GM12878 (cell line): Measurements from ENCODE around the gene NXPE4. TPM values are rescaled to one million over a fixed set of nuclear protein-coding genes. Genes with fewer than 3 reads are reported as not detected.

Source experiments
- ATAC-seq: fragments of 200-7000 bp; cut with Tn5 transposase; 3 replicates; pipeline ENCODE4 v1.9.1; 2020; ENCODE audit warnings: mild to moderate bottlenecking, moderate library complexity
- BruUV-seq: library from RNA; stranded (reverse); fragments of 400-500 nt; replicated peaks from 2 replicates; lab custom pipeline; 2021; lab: Mats Ljungman, UMichigan
- CTCF ChIA-PET: fragments of 300-600 bp; sonication (Branson Sonifier 250); formaldehyde crosslinking; extraction: SDS; loops from one replicate; lab custom pipeline; 2021; ENCODE audit warnings: inconsistent platforms; lab: Yijun Ruan, JAX
- POLR2A ChIA-PET: fragments of 350-600 bp; formaldehyde crosslinking; extraction: SDS; loops from one replicate; lab custom pipeline; 2021; ENCODE audit warnings: inconsistent platforms; lab: Charles Lee
- RAD21 ChIA-PET: fragments of 300-600 bp; sonication (Branson Sonifier 250); formaldehyde crosslinking; loops from one replicate; lab custom pipeline; 2023; ENCODE audit warnings: antibody characterized with exemption; ENCODE audit not compliant: unreplicated experiment; lab: Charles Lee
- SMC1A ChIA-PET: fragments of 300-600 bp; sonication (Branson Sonifier 250); formaldehyde crosslinking; loops from one replicate; lab custom pipeline; 2023; ENCODE audit not compliant: unreplicated experiment, uncharacterized antibody; lab: Charles Lee
- DNase-seq: peaks from one replicate; pipeline ENCODE4 v3.0.0-alpha.2; 2011; ENCODE audit warnings: low read depth, low spot score
- FAIRE-seq: peaks from 3 replicates; lab custom pipeline; 2011; peaks lifted over from hg19 to GRCh38; lab: Jason Lieb, UNC
- H2AFZ ChIP-seq: 2 replicates; pipeline ENCODE4 v1.6.0; 2011; ENCODE audit warnings: low read depth, low read length, control low read depth; ENCODE audit not compliant: control insufficient read depth
- H3K27ac ChIP-seq: 2 replicates; pipeline ENCODE4 v1.5.1; 2011; ENCODE audit warnings: control low read depth; ENCODE audit not compliant: control insufficient read depth, insufficient read depth
- H3K27me3 ChIP-seq, 2 experiments: replicated peaks in 1 of 2; 2 replicates each; pipeline versions ENCODE4 v1.6.0 to v1.6.1; 2011; ENCODE audit warnings: low read length in 1 of 2; ENCODE audit not compliant: control insufficient read depth in 2 of 2, insufficient read depth in 2 of 2
- H3K36me3 ChIP-seq, 2 experiments: 2 replicates each; pipeline ENCODE4 v1.5.1; 2011; ENCODE audit warnings: low read length in 1 of 2; ENCODE audit not compliant: control insufficient read depth in 2 of 2, insufficient read depth in 2 of 2
- H3K4me1 ChIP-seq: 2 replicates; pipeline ENCODE4 v1.6.1; 2011; ENCODE audit warnings: mild to moderate bottlenecking, low read length, moderate library complexity, mixed read lengths; ENCODE audit not compliant: control insufficient read depth, insufficient read depth
- H3K4me2 ChIP-seq: 2 replicates; pipeline ENCODE4 v1.6.0; 2011; ENCODE audit warnings: control low read depth; ENCODE audit not compliant: control insufficient read depth, insufficient read depth
- H3K4me3 ChIP-seq: fragments of 200-600 bp; sonication (generic); 2 replicates; pipeline ENCODE4 v1.5.1; 2016
- H3K79me2 ChIP-seq: 2 replicates; pipeline ENCODE4 v1.6.0; 2011; ENCODE audit warnings: low read length; ENCODE audit not compliant: control insufficient read depth, insufficient read depth
- H3K9ac ChIP-seq: 2 replicates; pipeline ENCODE4 v1.8.0; 2011; ENCODE audit warnings: low read length, control low read depth, mixed read lengths; ENCODE audit not compliant: control insufficient read depth, insufficient read depth
- H3K9me3 ChIP-seq: replicated peaks from 3 replicates; pipeline ENCODE4 v1.5.1; 2011; ENCODE audit warnings: mild to moderate bottlenecking, low read length; ENCODE audit not compliant: control insufficient read depth, insufficient read depth
- H4K20me1 ChIP-seq: 2 replicates; pipeline ENCODE4 v1.6.0; 2011; ENCODE audit not compliant: control insufficient read depth, insufficient read depth
- ASH2L ChIP-seq: fragments of 300-600, 200-600 bp; sonication (generic); IDR thresholded peaks from 2 replicates; pipeline ENCODE4 v1.6.1; 2017; ENCODE audit warnings: low read depth, mild to moderate bottlenecking, borderline replicate concordance
- CBFB ChIP-seq: IDR thresholded peaks from 2 replicates; pipeline ENCODE4 v1.6.1; 2016; ENCODE audit warnings: antibody characterized with exemption, low read depth
- CREB1 ChIP-seq: IDR thresholded peaks from 2 replicates; pipeline ENCODE4 v1.6.1; 2012; ENCODE audit warnings: low read depth, mild to moderate bottlenecking, inconsistent platforms
- E2F4 ChIP-seq: IDR thresholded peaks from 2 replicates; pipeline ENCODE4 v1.6.1; 2012; ENCODE audit warnings: low read depth, low read length, improper control_type of control experiment
- EED ChIP-seq: sonication (generic); IDR thresholded peaks from 2 replicates; pipeline ENCODE4 v1.6.1; 2016; ENCODE audit warnings: antibody characterized with exemption, low read depth
- FOS ChIP-seq: IDR thresholded peaks from 3 replicates; pipeline ENCODE4 v1.6.1; 2011; ENCODE audit warnings: borderline replicate concordance; ENCODE audit not compliant: insufficient read length; ENCODE audit errors: extremely low read depth
- FOXM1 ChIP-seq: IDR thresholded peaks from 2 replicates; pipeline ENCODE4 v1.6.1; 2012; ENCODE audit warnings: low read depth, mild to moderate bottlenecking, inconsistent platforms, low read length, moderate library complexity
- JUND ChIP-seq: IDR thresholded peaks from 2 replicates; pipeline ENCODE4 v1.6.1; 2012; ENCODE audit warnings: low read depth, mild to moderate bottlenecking, low read length, improper control_type of control experiment, moderate library complexity
- KLF5 ChIP-seq: fragments of 450-650 bp; IDR thresholded peaks from 2 replicates; pipeline ENCODE4 v1.6.1; 2014; ENCODE audit warnings: mild to moderate bottlenecking; ENCODE audit not compliant: partially characterized antibody
- MEF2B ChIP-seq: fragments of 450-650 bp; IDR thresholded peaks from 2 replicates; pipeline ENCODE4 v1.6.1; 2018; ENCODE audit warnings: mild to moderate bottlenecking, moderate library complexity; ENCODE audit not compliant: partially characterized antibody, poor library complexity, severe bottlenecking
- MTA2 ChIP-seq: fragments of 450-650 bp; IDR thresholded peaks from 2 replicates; pipeline ENCODE4 v1.6.1; 2016; ENCODE audit warnings: low read depth, mild to moderate bottlenecking, moderate library complexity
- NFIC ChIP-seq: IDR thresholded peaks from 2 replicates; pipeline ENCODE4 v1.6.1; 2012; ENCODE audit warnings: low read depth, mild to moderate bottlenecking, inconsistent platforms, low read length, moderate library complexity
- NFXL1 ChIP-seq: fragments of 450-650 bp; IDR thresholded peaks from 2 replicates; pipeline ENCODE4 v1.6.1; 2017; ENCODE audit warnings: antibody characterized with exemption, mild to moderate bottlenecking, borderline replicate concordance
- POLR2A ChIP-seq: IDR thresholded peaks from 2 replicates; pipeline ENCODE4 v1.6.1; 2011; ENCODE audit warnings: low read depth, mild to moderate bottlenecking, low read length
- POU2F2 ChIP-seq: IDR thresholded peaks from 3 replicates; pipeline ENCODE4 v1.6.1; 2011; ENCODE audit warnings: low read depth, mild to moderate bottlenecking, low read length, borderline replicate concordance
- RFX5 ChIP-seq: IDR thresholded peaks from 2 replicates; pipeline ENCODE4 v1.6.1; 2011; ENCODE audit warnings: low read depth, low read length, improper control_type of control experiment
- SMC3 ChIP-seq: IDR thresholded peaks from 2 replicates; pipeline ENCODE4 v1.6.1; 2011; ENCODE audit warnings: low read length, improper control_type of control experiment, borderline replicate concordance
- SREBF1 ChIP-seq: IDR thresholded peaks from 2 replicates; pipeline ENCODE4 v1.6.1; 2012; ENCODE audit warnings: mild to moderate bottlenecking, low read length
- TBL1XR1 ChIP-seq: IDR thresholded peaks from 2 replicates; pipeline ENCODE4 v1.6.1; 2012; ENCODE audit warnings: low read depth, low read length, improper control_type of control experiment
- ZBTB11 ChIP-seq: fragments of 450-650 bp; formaldehyde crosslinking; IDR thresholded peaks from 2 replicates; pipeline ENCODE4 v1.5.0; 2022; ENCODE audit warnings: mild to moderate bottlenecking, missing genetic modification characterization
- ZNF207 ChIP-seq: fragments of 450-650 bp; IDR thresholded peaks from 2 replicates; pipeline ENCODE4 v1.6.1; 2014; ENCODE audit warnings: antibody characterized with exemption, mild to moderate bottlenecking, borderline replicate concordance
- ZNF24 ChIP-seq: fragments of 450-650 bp; IDR thresholded peaks from 2 replicates; pipeline ENCODE4 v1.6.1; 2017; ENCODE audit warnings: antibody characterized with exemption, mild to moderate bottlenecking
- WGBS: methylation state at CpG from one replicate; pipeline ENCODE4 v1.1.6; 2016; ENCODE audit warnings: low lambda C conversion rate; ENCODE audit not compliant: insufficient replicate concordance, insufficient coverage; ENCODE audit errors: missing lambda C conversion rate; 5-methylcytosine and 5-hydroxymethylcytosine counted together
- in situ Hi-C: fragments of 300-500 bp; cut with MboI; formaldehyde crosslinking; loops from 9 replicates; pipeline ENCODE4 v1.14.3; 2018; ENCODE audit warnings: mixed read lengths
- intact Hi-C: fragments of 100-400 bp; cut with micrococcal nuclease; formaldehyde crosslinking; loops from one replicate; pipeline ENCODE4 v1.14.2; 2022; ENCODE audit not compliant: unreplicated experiment
- polyA plus RNA-seq, 11 experiments: library from polyadenylated mRNA; depleted of rRNA in 4 of 11; unstranded in 6 of 11; stranded (reverse) in 5 of 11; fragments of >200 nt; fragmentation: Nextera tagmentation in 4 of 11; fragmentation: Illumina TruSeq in 1 of 11; extraction: Ambion mirVana in 4 of 11; extraction: Trizol in 1 of 11; gene quantifications; 1 replicate in 1 of 11; 2 replicates in 10 of 11; pipeline versions ENCODE4 v1.2.1 to v1.2.3, GENCODE V29; 2011 to 2016; ENCODE audit warnings: inconsistent platforms in 2 of 11, missing spikeins in 2 of 11, low read depth in 1 of 11
- total RNA-seq, 4 experiments: library from RNA; depleted of rRNA in 3 of 4; stranded (reverse); fragments of >200 nt in 3 of 4; fragmentation: Illumina TruSeq in 1 of 4; extraction: Trizol in 1 of 4; gene quantifications; 2 replicates each; pipeline versions ENCODE4 v1.2.1 to v1.2.3, GENCODE V29; 2013 to 2021

Gene NXPE4
- total and polyA plus RNA-seq, 10 of the 15 experiments (the other 5 are each of a cell fraction or from before 2014, with no cell fraction given) = not detected

- Histone ChIP-seq H3K4me1 (no peaks in the 10 kb centered on the region), H3K9me3 (peaks cover 5% of the 10 kb centered on the region; the same call in 1 of the 3 replicates), H3K9ac (no peak overlapping the region), H3K79me2 (no peaks in the 10 kb centered on the region), H3K4me3 (no peak overlapping the region), H4K20me1 (no peaks in the 10 kb centered on the region; the same call in 1 of the 2 replicates), H3K36me3 (no peaks in the 10 kb centered on the region), H2AFZ (no peak overlapping the region), H3K27ac (no peak overlapping the region), H3K4me2 (no peak overlapping the region), H3K27me3 (0 out of 4 replicates have a peak, but pooled peaks cover 0 to 4% of the 10 kb centered on the region in 2 experiments)
- no peak for FAIRE-seq
- ChIA-PET RAD21 (no interaction called here), CTCF (no interaction called here), SMC1A (no interaction called here), POLR2A (no interaction called here)
- 1% methylated on average over 11 of the region's 11 CpGs for WGBS
- no peak for DNase-seq
- BruUV-seq = no TSS peak
- intact Hi-C loops = loop anchor here (5.0 kb wide), 1 partner anchor 266 kb away; no protein-coding TSS in a partner anchor
- ATAC-seq = peak; percentile 12; the same call in 1 of the 3 replicates
- in situ Hi-C loops = no loop called here
- TF ChIP-seq RFX5 (no peak), SREBF1 (peak; percentile 9; the same call in 1 of the 2 replicates), TBL1XR1 (no peak), E2F4 (no peak), CREB1 (no peak), EED (no peak), SMC3 (no peak), POU2F2 (peak; percentile 25; the same call in 2 of the 3 replicates), MTA2 (no peak), KLF5 (no peak), FOXM1 (0 out of 2 replicates have a peak, but pooled peaks have one; percentile 7), NFXL1 (0 out of 2 replicates have a peak, but pooled peaks have one; percentile 62), POLR2A (no peak), MEF2B (no peak), ZNF24 (peak; percentile 98), CBFB (0 out of 2 replicates have a peak, but pooled peaks have one; percentile 4), FOS (no peak), ASH2L (no peak), ZBTB11 (CRISPR knock-in tag) (0 out of 2 replicates have a peak, but pooled peaks have one; percentile 10), NFIC (peak; percentile 23; the same call in 1 of the 2 replicates), ZNF207 (no peak), JUND (no peak)
Observed at GRCh38 chr11:114607753-114608459, 12.3 kb upstream of the NXPE4 start.
